ENCODE measurements around the gene TACC3. TPM values are rescaled to one million over a fixed set of nuclear protein-coding genes. Genes with fewer than 3 reads are reported as not detected.

Gene TACC3
- total and polyA plus RNA-seq, 12 donors, result 5.5 to 26.5 (median 11.4) TPM

GRCh38 chr4:1731180-1731579, 9.9 kb downstream of the TACC3 start:
- Histone ChIP-seq H3K36me3 (replicated peaks in 1 of 2) (peaks cover 0 to 24% of the 10 kb centered on the region in 2 donors), H3K27ac (no peak overlapping the region), H3K4me1 (replicated peaks in 1 of 2) (no peaks in the 10 kb centered on the region), H3K9me3 (replicated peaks in 1 of 3) (no peaks in the 10 kb centered on the region), H3K27me3 (no peaks in the 10 kb centered on the region), H3K4me3 (no peak overlapping the region)
- WGBS, 4 donors, result 87 to 96% (median 95%) methylated on average over 2 to 10 of the region's 10 CpGs
- TF ChIP-seq POLR2A (IDR thresholded peaks at IDR 0.05), result no peak
- no peak for TF ChIP-seq CTCF (IDR thresholded peaks at IDR 0.05)
- intact Hi-C loops (cut with DNase I), result no loop called here
- DNase-seq, result no peak

- H3K36me3 ChIP-seq (replicated peaks in 1 of 2), result peaks cover 0 to 24% of the 10 kb centered on the region in 2 donors
- no peak for TF ChIP-seq POLR2A (IDR thresholded peaks at IDR 0.05)
- no peak for TF ChIP-seq CTCF (IDR thresholded peaks at IDR 0.05)
- intact Hi-C loops (cut with DNase I), result no loop called here
Observed at GRCh38 chr4:1732911-1733310, 11.6 kb downstream of the TACC3 start.

GRCh38 chr4:1735215-1735614, 13.9 kb downstream of the TACC3 start:
- H3K9me3 ChIP-seq (replicated peaks in 1 of 3), result no peaks in the 10 kb centered on the region
- WGBS, 4 donors, result 93 to 97% (median 93%) methylated on average over 18 to 20 of the region's 20 CpGs
- H3K4me1 ChIP-seq (replicated peaks in 1 of 2), result no peaks in the 10 kb centered on the region
- no peak for DNase-seq
- no peak for TF ChIP-seq POLR2A (IDR thresholded peaks at IDR 0.05)
- TF ChIP-seq CTCF (IDR thresholded peaks at IDR 0.05), result no peak
- intact Hi-C loops (cut with DNase I), result no loop called here
- no peak overlapping the region for H3K4me3 ChIP-seq
- peaks cover 0 to 19% of the 10 kb centered on the region in 2 donors for H3K36me3 ChIP-seq (replicated peaks in 1 of 2)
- H3K27ac ChIP-seq, result no peak overlapping the region
- no peaks in the 10 kb centered on the region for H3K27me3 ChIP-seq

More at GRCh38 chr4:1732911-1733310, 11.6 kb downstream of the TACC3 start:
- Histone ChIP-seq H3K27ac (no peak overlapping the region), H3K4me3 (no peak overlapping the region), H3K27me3 (no peaks in the 10 kb centered on the region), H3K4me1 (replicated peaks in 1 of 2) (no peaks in the 10 kb centered on the region), H3K9me3 (replicated peaks in 1 of 3) (no peaks in the 10 kb centered on the region)
- no peak for DNase-seq
- 95 to 98% (median 96%) methylated on average over 10 of the region's 10 CpGs for WGBS, 4 donors

GRCh38 chr4:1736812-1737211, 15.5 kb downstream of the TACC3 start:
- TF ChIP-seq POLR2A (IDR thresholded peaks at IDR 0.05), result no peak
- TF ChIP-seq CTCF (IDR thresholded peaks at IDR 0.05), result no peak
- Histone ChIP-seq H3K9me3 (replicated peaks in 1 of 3) (no peaks in the 10 kb centered on the region), H3K27ac (no peak overlapping the region), H3K27me3 (no peaks in the 10 kb centered on the region), H3K36me3 (replicated peaks in 1 of 2) (peaks cover 0 to 13% of the 10 kb centered on the region in 2 donors), H3K4me1 (replicated peaks in 1 of 2) (no peaks in the 10 kb centered on the region), H3K4me3 (no peak overlapping the region)
- 92 to 97% (median 95%) methylated on average over 12 to 13 of the region's 13 CpGs for WGBS, 4 donors
- intact Hi-C loops (cut with DNase I), result no loop called here
- DNase-seq, result no peak

Data from adrenal gland (tissue), 12 donors.